Upper lobe of right lung (tissue), 1 donor: ENCODE data around the gene CD34. TPM values are rescaled to one million over a fixed set of nuclear protein-coding genes. Genes with fewer than 3 reads are reported as not detected.

Experiments used
- ATAC-seq: fragments of 200-7000 bp; cut with Tn5 transposase; one replicate; pipeline ENCODE4 v1.9.1; 2020; ENCODE audit warnings: mild to moderate bottlenecking, moderate library complexity
- DNase-seq: peaks from one replicate; pipeline ENCODE4 v3.0.0-alpha.2; 2020
- H3K27ac ChIP-seq: fragments of 200-600 bp; one replicate; pipeline ENCODE4 v1.8.0; 2022
- H3K27me3 ChIP-seq: fragments of 200-600 bp; one replicate; pipeline ENCODE4 v1.8.0; 2022; ENCODE audit warnings: mild to moderate bottlenecking
- H3K36me3 ChIP-seq: fragments of 200-600 bp; one replicate; pipeline ENCODE4 v1.8.0; 2022
- H3K4me1 ChIP-seq: fragments of 200-600 bp; one replicate; pipeline ENCODE4 v1.8.0; 2022
- H3K4me3 ChIP-seq: fragments of 200-600 bp; one replicate; pipeline ENCODE4 v1.8.0; 2022; ENCODE audit warnings: mild to moderate bottlenecking
- H3K9me3 ChIP-seq: fragments of 200-600 bp; one replicate; pipeline ENCODE4 v1.8.0; 2022
- CTCF ChIP-seq: fragments of 200-600 bp; IDR thresholded peaks from one replicate; pipeline ENCODE4 v1.8.0; 2022; ENCODE audit warnings: antibody characterized with exemption
- intact Hi-C: fragments of 100-400 bp; cut with DNase I; formaldehyde crosslinking; loops from one replicate; pipeline ENCODE4 v1.11.0; 2022
- total RNA-seq: library from RNA; stranded (reverse); fragmentation: NEBNext Ultra II Directional; extraction: Animal tissue kit (Norgen Biotek cat#: 25700); gene quantifications from one replicate; pipeline ENCODE4 v1.2.1, GENCODE V29; 2021
- donor health status: DM: no; HTN: yes; CAD: no; lungs with severe emphysema.

CD34 gene
- total RNA-seq, 1 donor from 2014 or later = 50.7 TPM

- no peaks in the 10 kb centered on the region for H3K36me3 ChIP-seq
- no peaks in the 10 kb centered on the region for H3K27me3 ChIP-seq
- H3K27ac ChIP-seq = no peak overlapping the region
- ATAC-seq = no peak
- intact Hi-C loops = no loop called here
- no peaks in the 10 kb centered on the region for H3K9me3 ChIP-seq
- TF ChIP-seq CTCF = no peak
- no peak for DNase-seq
- H3K4me1 ChIP-seq = no peaks in the 10 kb centered on the region
- H3K4me3 ChIP-seq = no peak overlapping the region
Observed at GRCh38 chr1:207903053-207903452, 7.9 kb downstream of the CD34 start.

- Histone ChIP-seq H3K27me3 (no peaks in the 10 kb centered on the region), H3K9me3 (no peaks in the 10 kb centered on the region), H3K36me3 (no peaks in the 10 kb centered on the region), H3K4me1 (no peaks in the 10 kb centered on the region), H3K27ac (no peak overlapping the region), H3K4me3 (no peak overlapping the region)
- no peak for TF ChIP-seq CTCF
- intact Hi-C loops = no loop called here
- ATAC-seq (no peak), DNase-seq (no peak)
Observed at GRCh38 chr1:207902566-207902965, 8.4 kb downstream of the CD34 start.

GRCh38 chr1:207901041-207901653, 9.8 kb downstream of the CD34 start:
- Histone ChIP-seq H3K9me3 (no peaks in the 10 kb centered on the region), H3K27me3 (no peaks in the 10 kb centered on the region), H3K4me3 (no peak overlapping the region), H3K4me1 (no peaks in the 10 kb centered on the region), H3K27ac (no peak overlapping the region), H3K36me3 (no peaks in the 10 kb centered on the region)
- intact Hi-C loops = no loop called here
- TF ChIP-seq CTCF = no peak
- DNase-seq (no peak), ATAC-seq (no peak)

- Histone ChIP-seq H3K27ac (peak overlapping the region; percentile 19), H3K27me3 (no peaks in the 10 kb centered on the region), H3K9me3 (no peaks in the 10 kb centered on the region), H3K36me3 (no peaks in the 10 kb centered on the region), H3K4me1 (no peaks in the 10 kb centered on the region), H3K4me3 (no peak overlapping the region)
- no peak for DNase-seq
- intact Hi-C loops = no loop called here
- no peak for TF ChIP-seq CTCF
- ATAC-seq = no peak
Observed at GRCh38 chr1:207898836-207899235, 12.1 kb downstream of the CD34 start.

GRCh38 chr1:207898260-207898659, 12.7 kb downstream of the CD34 start:
- TF ChIP-seq CTCF = no peak
- no peaks in the 10 kb centered on the region for H3K27me3 ChIP-seq
- intact Hi-C loops = no loop called here
- no peak overlapping the region for H3K4me3 ChIP-seq
- no peak for ATAC-seq
- H3K4me1 ChIP-seq = no peaks in the 10 kb centered on the region
- H3K9me3 ChIP-seq = no peaks in the 10 kb centered on the region
- H3K27ac ChIP-seq = peak overlapping the region; percentile 19
- H3K36me3 ChIP-seq = no peaks in the 10 kb centered on the region
- DNase-seq = no peak

- ATAC-seq (no peak), DNase-seq (no peak)
- Histone ChIP-seq H3K4me3 (no peak overlapping the region), H3K36me3 (no peaks in the 10 kb centered on the region), H3K27ac (no peak overlapping the region), H3K27me3 (no peaks in the 10 kb centered on the region), H3K9me3 (no peaks in the 10 kb centered on the region), H3K4me1 (no peaks in the 10 kb centered on the region)
- intact Hi-C loops = no loop called here
- TF ChIP-seq CTCF = peak; percentile 32
Observed at GRCh38 chr1:207897188-207897587, 13.7 kb downstream of the CD34 start.
